Activated naive CD8-positive, alpha-beta T cell treated with anti-CD3 and anti-CD28 coated beads, Interleukin-2, amount 10 ng/mL, durations not matched to agents 7 days and 5 days (primary cell): Measurements from ENCODE around the gene MS4A10. TPM values are rescaled to one million over a fixed set of nuclear protein-coding genes. Genes with fewer than 3 reads are reported as not detected.

Experiments
- ATAC-seq: fragments of 150-1000 bp; cut with Tn5 transposase; one replicate; pipeline ENCODE4 v1.10.0; 2021; ENCODE audit warnings: low read depth, moderate library complexity
- POLR2A ChIA-PET: fragments of 350-600 bp; sonication (Branson Sonifier 250); formaldehyde crosslinking; loops from one replicate; lab custom pipeline; 2021; ENCODE audit warnings: antibody characterized with exemption; lab: Charles Lee
- DNase-seq: peaks from one replicate; pipeline ENCODE4 v3.0.0; 2021
- H3K27ac Mint-ChIP-seq: one replicate; pipeline ENCODE4 v1.8.0; 2022; ENCODE audit warnings: mild to moderate bottlenecking, mixed read lengths
- H3K27me3 Mint-ChIP-seq: one replicate; pipeline ENCODE4 v1.8.0; 2022; ENCODE audit warnings: mild to moderate bottlenecking, moderate library complexity, mixed read lengths
- H3K36me3 Mint-ChIP-seq: one replicate; pipeline ENCODE4 v1.8.0; 2021; ENCODE audit warnings: mild to moderate bottlenecking, mixed read lengths
- H3K4me1 Mint-ChIP-seq: one replicate; pipeline ENCODE4 v1.8.0; 2021; ENCODE audit warnings: mixed read lengths
- H3K4me3 Mint-ChIP-seq: one replicate; pipeline ENCODE4 v1.8.0; 2022; ENCODE audit warnings: mild to moderate bottlenecking, moderate library complexity, mixed read lengths
- H3K9me3 Mint-ChIP-seq: one replicate; pipeline ENCODE4 v1.8.0; 2021; ENCODE audit warnings: mixed read lengths
- total RNA-seq, 2 experiments: library from RNA; stranded (reverse); gene quantifications; one replicate each; pipeline ENCODE4 v1.2.3, GENCODE V29; 2021

The MS4A10 gene
- not detected for total RNA-seq

GRCh38 chr11:60785136-60785535 is at the start of gene MS4A10:
MS4A10 (plus strand) TSS chr11:60785333; CDS start chr11:60790336, 5,003 bp downstream.
- no peak for ATAC-seq
- Mint-ChIP-seq H3K27me3 (no peaks in the 10 kb centered on the region), H3K4me3 (no peak within 1 kb of the TSS), H3K4me1 (no peaks in the 10 kb centered on the region), H3K27ac (no peak within 1 kb of the TSS), H3K9me3 (no peaks in the 10 kb centered on the region), H3K36me3 (no peaks in the 10 kb centered on the region)
- POLR2A ChIA-PET: no interaction called here
- no peak for DNase-seq

GRCh38 chr11:60739114-60739513 is 46.0 kb upstream of the MS4A10 start:
- Mint-ChIP-seq H3K9me3 (no peaks in the 10 kb centered on the region), H3K27ac (no peak overlapping the region), H3K4me3 (no peak overlapping the region), H3K36me3 (no peaks in the 10 kb centered on the region), H3K4me1 (no peaks in the 10 kb centered on the region), H3K27me3 (peaks cover 5% of the 10 kb centered on the region)
- ATAC-seq (no peak), DNase-seq (no peak)
- POLR2A ChIA-PET: no interaction called here

- no peak for ATAC-seq
- Mint-ChIP-seq H3K36me3 (no peaks in the 10 kb centered on the region), H3K4me1 (no peaks in the 10 kb centered on the region), H3K9me3 (no peaks in the 10 kb centered on the region), H3K4me3 (no peak overlapping the region), H3K27ac (no peak overlapping the region), H3K27me3 (peaks cover 9% of the 10 kb centered on the region)
- DNase-seq: no peak
- POLR2A ChIA-PET: no interaction called here
Measured at GRCh38 chr11:60740573-60740972, 44.6 kb upstream of the MS4A10 start.

- DNase-seq: no peak
- Mint-ChIP-seq H3K27me3 (peaks cover 11% of the 10 kb centered on the region), H3K4me3 (no peak overlapping the region), H3K36me3 (no peaks in the 10 kb centered on the region), H3K4me1 (no peaks in the 10 kb centered on the region), H3K27ac (no peak overlapping the region), H3K9me3 (no peaks in the 10 kb centered on the region)
- no peak for ATAC-seq
- POLR2A ChIA-PET: no interaction called here
Measured at GRCh38 chr11:60741421-60741820, 43.7 kb upstream of the MS4A10 start.

GRCh38 chr11:60743058-60743457 is 42.1 kb upstream of the MS4A10 start:
- no peak overlapping the region for H3K4me3 Mint-ChIP-seq

GRCh38 chr11:60744114-60744513 is 41.0 kb upstream of the MS4A10 start:
- DNase-seq (no peak), ATAC-seq (no peak)
- H3K27ac Mint-ChIP-seq: no peak overlapping the region
- H3K9me3 Mint-ChIP-seq: peaks cover 3% of the 10 kb centered on the region
- peaks cover 6% of the 10 kb centered on the region for H3K27me3 Mint-ChIP-seq
- H3K36me3 Mint-ChIP-seq: peaks cover 2% of the 10 kb centered on the region
- H3K4me1 Mint-ChIP-seq: no peaks in the 10 kb centered on the region
- no peak overlapping the region for H3K4me3 Mint-ChIP-seq
- POLR2A ChIA-PET: no interaction called here

More at GRCh38 chr11:60743058-60743457, 42.1 kb upstream of the MS4A10 start:
- ATAC-seq (no peak), DNase-seq (no peak)
- Mint-ChIP-seq H3K27me3 (peaks cover 6% of the 10 kb centered on the region), H3K9me3 (peaks cover 3% of the 10 kb centered on the region), H3K27ac (no peak overlapping the region), H3K4me1 (no peaks in the 10 kb centered on the region), H3K36me3 (peaks cover 2% of the 10 kb centered on the region)
- POLR2A ChIA-PET: no interaction called here

GRCh38 chr11:60747359-60747873 is 37.7 kb upstream of the MS4A10 start:
- no peak for DNase-seq
- ATAC-seq: no peak
- Mint-ChIP-seq H3K27ac (no peak overlapping the region), H3K4me1 (no peaks in the 10 kb centered on the region), H3K9me3 (peaks cover 3% of the 10 kb centered on the region), H3K36me3 (peaks cover 2% of the 10 kb centered on the region), H3K27me3 (peaks cover 15% of the 10 kb centered on the region), H3K4me3 (no peak overlapping the region)
- POLR2A ChIA-PET: no interaction called here

- Mint-ChIP-seq H3K4me3 (no peak overlapping the region), H3K4me1 (no peaks in the 10 kb centered on the region), H3K9me3 (peaks cover 3% of the 10 kb centered on the region), H3K27ac (no peak overlapping the region), H3K27me3 (peaks cover 22% of the 10 kb centered on the region), H3K36me3 (peaks cover 2% of the 10 kb centered on the region)
- POLR2A ChIA-PET: no interaction called here
- ATAC-seq: no peak
- no peak for DNase-seq
Measured at GRCh38 chr11:60748225-60748624, 36.9 kb upstream of the MS4A10 start.

- Mint-ChIP-seq H3K36me3 (peaks cover 2% of the 10 kb centered on the region), H3K9me3 (peaks cover 3% of the 10 kb centered on the region), H3K27ac (no peak overlapping the region), H3K4me1 (no peaks in the 10 kb centered on the region), H3K4me3 (no peak overlapping the region), H3K27me3 (peaks cover 25% of the 10 kb centered on the region)
- ATAC-seq (no peak), DNase-seq (no peak)
- POLR2A ChIA-PET: interaction anchor here (0.6 kb wide), 1 partner anchor 707 kb away, joined by 6 read pairs; no protein-coding TSS in a partner anchor
Measured at GRCh38 chr11:60748821-60749220, 36.3 kb upstream of the MS4A10 start.

- Mint-ChIP-seq H3K36me3 (peaks cover 2% of the 10 kb centered on the region), H3K27ac (no peak overlapping the region), H3K4me3 (no peak overlapping the region), H3K27me3 (peaks cover 20% of the 10 kb centered on the region), H3K4me1 (no peaks in the 10 kb centered on the region), H3K9me3 (peaks cover 3% of the 10 kb centered on the region)
- ATAC-seq (no peak), DNase-seq (no peak)
- POLR2A ChIA-PET: no interaction called here
Measured at GRCh38 chr11:60750911-60751310, 34.2 kb upstream of the MS4A10 start.

- Mint-ChIP-seq H3K27me3 (peaks cover 32% of the 10 kb centered on the region), H3K9me3 (no peaks in the 10 kb centered on the region), H3K36me3 (no peaks in the 10 kb centered on the region), H3K4me3 (no peak overlapping the region), H3K4me1 (no peaks in the 10 kb centered on the region), H3K27ac (no peak overlapping the region)
- no peak for ATAC-seq
- POLR2A ChIA-PET: no interaction called here
- no peak for DNase-seq
Measured at GRCh38 chr11:60753309-60753708, 31.8 kb upstream of the MS4A10 start.

GRCh38 chr11:60754887-60755286 is 30.2 kb upstream of the MS4A10 start:
- no peaks in the 10 kb centered on the region for H3K4me1 Mint-ChIP-seq
- ATAC-seq (no peak), DNase-seq (no peak)
- POLR2A ChIA-PET: no interaction called here
- no peak overlapping the region for H3K27ac Mint-ChIP-seq
- no peaks in the 10 kb centered on the region for H3K9me3 Mint-ChIP-seq
- H3K36me3 Mint-ChIP-seq: no peaks in the 10 kb centered on the region
- H3K27me3 Mint-ChIP-seq: peaks cover 45% of the 10 kb centered on the region
- no peak overlapping the region for H3K4me3 Mint-ChIP-seq

GRCh38 chr11:60756307-60757032 is 28.7 kb upstream of the MS4A10 start, which contains the start of gene MS4A15:
MS4A15 (plus strand) TSS chr11:60756867; CDS start chr11:60763734, 6,867 bp downstream.
- DNase-seq (no peak), ATAC-seq (no peak)
- Mint-ChIP-seq H3K27me3 (peaks cover 55% of the 10 kb centered on the region), H3K4me3 (no peak within 1 kb of the TSS), H3K4me1 (no peaks in the 10 kb centered on the region), H3K36me3 (no peaks in the 10 kb centered on the region), H3K9me3 (no peaks in the 10 kb centered on the region), H3K27ac (no peak within 1 kb of the TSS)
- POLR2A ChIA-PET: no interaction called here

GRCh38 chr11:60757231-60757800 is 27.8 kb upstream of the MS4A10 start:
- ATAC-seq (no peak), DNase-seq (no peak)
- no peaks in the 10 kb centered on the region for H3K9me3 Mint-ChIP-seq
- H3K27ac Mint-ChIP-seq: no peak overlapping the region
- no peak overlapping the region for H3K4me3 Mint-ChIP-seq
- no peaks in the 10 kb centered on the region for H3K4me1 Mint-ChIP-seq
- no peaks in the 10 kb centered on the region for H3K36me3 Mint-ChIP-seq
- peaks cover 53% of the 10 kb centered on the region for H3K27me3 Mint-ChIP-seq
- POLR2A ChIA-PET: no interaction called here
